BE2C (cell line): Measurements from ENCODE around the gene FIGLA.

Experiments
- DNase-seq: peaks from one replicate; pipeline ENCODE4 v3.0.0-alpha.2; 2020
- H3K27me3 ChIP-seq: fragments of 250-450 bp; sonication (Bioruptor Pico); 2 replicates; pipeline ENCODE4 v1.5.1; 2020; ENCODE audit warnings: mild to moderate bottlenecking
- H3K36me3 ChIP-seq: fragments of 250-450 bp; sonication (Bioruptor Pico); 2 replicates; pipeline ENCODE4 v1.5.1; 2020; ENCODE audit warnings: mild to moderate bottlenecking
- H3K4me1 ChIP-seq: fragments of 250-450 bp; sonication (Bioruptor Pico); 2 replicates; pipeline ENCODE4 v1.5.1; 2020
- H3K4me3 ChIP-seq: 2 replicates; pipeline ENCODE4 v1.5.1; 2011; ENCODE audit warnings: low read depth, low read length
- H3K9me3 ChIP-seq: fragments of 250-450 bp; sonication (Bioruptor Pico); 2 replicates; pipeline ENCODE4 v1.5.1; 2020
- CTCF ChIP-seq: IDR thresholded peaks from 2 replicates; pipeline ENCODE4 v1.5.1; 2012; ENCODE audit warnings: mild to moderate bottlenecking, low read depth, low read length

Gene FIGLA

GRCh38 chr2:70757966-70758365 is 32.5 kb downstream of the FIGLA start:
- no peak overlapping the region for H3K4me3 ChIP-seq
- H3K36me3 ChIP-seq = no peaks in the 10 kb centered on the region
- no peaks in the 10 kb centered on the region for H3K27me3 ChIP-seq
- H3K4me1 ChIP-seq = no peaks in the 10 kb centered on the region
- no peaks in the 10 kb centered on the region for H3K9me3 ChIP-seq
- no peak for DNase-seq
- TF ChIP-seq CTCF = no peak

- DNase-seq = no peak
- Histone ChIP-seq H3K4me3 (no peak overlapping the region), H3K27me3 (no peaks in the 10 kb centered on the region), H3K36me3 (no peaks in the 10 kb centered on the region), H3K9me3 (no peaks in the 10 kb centered on the region), H3K4me1 (no peaks in the 10 kb centered on the region)
- no peak for TF ChIP-seq CTCF
Observed at GRCh38 chr2:70757360-70757759, 33.1 kb downstream of the FIGLA start.

GRCh38 chr2:70756128-70756527 is 34.3 kb downstream of the FIGLA start:
- no peak for DNase-seq
- Histone ChIP-seq H3K4me3 (no peak overlapping the region), H3K27me3 (no peaks in the 10 kb centered on the region), H3K4me1 (no peaks in the 10 kb centered on the region), H3K36me3 (no peaks in the 10 kb centered on the region), H3K9me3 (no peaks in the 10 kb centered on the region)
- no peak for TF ChIP-seq CTCF

- DNase-seq = no peak
- no peaks in the 10 kb centered on the region for H3K4me1 ChIP-seq
Observed at GRCh38 chr2:70753902-70754301, 36.5 kb downstream of the FIGLA start.

GRCh38 chr2:70753031-70753430 is 37.4 kb downstream of the FIGLA start:
- no peak for DNase-seq

More at GRCh38 chr2:70753902-70754301, 36.5 kb downstream of the FIGLA start:
- Histone ChIP-seq H3K27me3 (no peaks in the 10 kb centered on the region), H3K4me3 (no peak overlapping the region), H3K9me3 (no peaks in the 10 kb centered on the region), H3K36me3 (no peaks in the 10 kb centered on the region)
- TF ChIP-seq CTCF = no peak

GRCh38 chr2:70752396-70752795 is 38.0 kb downstream of the FIGLA start:
- H3K9me3 ChIP-seq = no peaks in the 10 kb centered on the region
- no peak for DNase-seq

More at GRCh38 chr2:70753031-70753430, 37.4 kb downstream of the FIGLA start:
- H3K9me3 ChIP-seq = no peaks in the 10 kb centered on the region
- H3K4me1 ChIP-seq = no peaks in the 10 kb centered on the region
- no peak overlapping the region for H3K4me3 ChIP-seq
- TF ChIP-seq CTCF = no peak
- no peaks in the 10 kb centered on the region for H3K27me3 ChIP-seq
- no peaks in the 10 kb centered on the region for H3K36me3 ChIP-seq

More at GRCh38 chr2:70752396-70752795, 38.0 kb downstream of the FIGLA start:
- H3K36me3 ChIP-seq = no peaks in the 10 kb centered on the region
- no peaks in the 10 kb centered on the region for H3K4me1 ChIP-seq
- H3K27me3 ChIP-seq = no peaks in the 10 kb centered on the region
- no peak for TF ChIP-seq CTCF
- no peak overlapping the region for H3K4me3 ChIP-seq
